ENCODE results near the gene CTXN3. TPM values are rescaled to one million over a fixed set of nuclear protein-coding genes. Genes with fewer than 3 reads are reported as not detected.
A peak's percentile ranks its signal among the peaks of the same experiment; 100 is the strongest.

Gene CTXN3
- total and polyA plus RNA-seq, 3 donors from 2014 or later = 0.24 to 0.26 TPM; not detected in 1

DNA sequence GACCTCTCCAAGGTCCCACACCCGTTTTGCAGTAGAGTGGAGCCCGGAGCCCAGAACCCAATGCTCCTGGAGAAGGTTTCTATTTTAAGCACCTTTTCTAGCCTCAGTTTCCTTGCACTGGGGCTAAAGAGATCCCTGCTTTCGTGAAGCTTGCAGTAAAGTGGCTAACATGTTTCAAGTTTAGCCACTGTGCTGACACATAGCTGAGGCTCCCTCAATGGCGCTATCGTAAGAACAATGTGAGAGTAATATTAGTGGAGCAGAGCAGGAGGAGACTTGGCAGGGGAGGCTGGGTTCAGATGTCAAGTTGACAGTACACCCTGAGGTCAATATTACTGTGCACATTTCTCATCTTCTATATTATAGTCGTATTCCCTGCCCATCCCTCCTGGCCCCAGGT lies 7.9 kb downstream of the CTXN3 start:
- TF ChIP-seq, protein P1, sequence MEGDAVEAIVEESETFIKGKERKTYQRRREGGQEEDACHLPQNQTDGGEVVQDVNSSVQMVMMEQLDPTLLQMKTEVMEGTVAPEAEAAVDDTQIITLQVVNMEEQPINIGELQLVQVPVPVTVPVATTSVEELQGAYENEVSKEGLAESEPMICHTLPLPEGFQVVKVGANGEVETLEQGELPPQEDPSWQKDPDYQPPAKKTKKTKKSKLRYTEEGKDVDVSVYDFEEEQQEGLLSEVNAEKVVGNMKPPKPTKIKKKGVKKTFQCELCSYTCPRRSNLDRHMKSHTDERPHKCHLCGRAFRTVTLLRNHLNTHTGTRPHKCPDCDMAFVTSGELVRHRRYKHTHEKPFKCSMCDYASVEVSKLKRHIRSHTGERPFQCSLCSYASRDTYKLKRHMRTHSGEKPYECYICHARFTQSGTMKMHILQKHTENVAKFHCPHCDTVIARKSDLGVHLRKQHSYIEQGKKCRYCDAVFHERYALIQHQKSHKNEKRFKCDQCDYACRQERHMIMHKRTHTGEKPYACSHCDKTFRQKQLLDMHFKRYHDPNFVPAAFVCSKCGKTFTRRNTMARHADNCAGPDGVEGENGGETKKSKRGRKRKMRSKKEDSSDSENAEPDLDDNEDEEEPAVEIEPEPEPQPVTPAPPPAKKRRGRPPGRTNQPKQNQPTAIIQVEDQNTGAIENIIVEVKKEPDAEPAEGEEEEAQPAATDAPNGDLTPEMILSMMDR (IDR thresholded peaks at IDR 0.05) = no peak
- no peak for TF ChIP-seq POLR2A (IDR thresholded peaks at IDR 0.05)
- Histone ChIP-seq H3K4me3 (no peak overlapping the region), H3K36me3 (ENCODE audit: low read depth, missing control alignments) (no peaks in the 10 kb centered on the region), H3K4me1 (peaks cover 11% of the 10 kb centered on the region), H3K27ac (no peak overlapping the region), H3K27me3 (no peaks in the 10 kb centered on the region), H3K9me3 (no peaks in the 10 kb centered on the region)
- intact Hi-C loops (cut with DNase I; ENCODE audit: low total_unique reads) = no loop called here
- 69% methylated on average over 6 of the region's 6 CpGs for WGBS, 2 donors
- no peak for DNase-seq

DNA sequence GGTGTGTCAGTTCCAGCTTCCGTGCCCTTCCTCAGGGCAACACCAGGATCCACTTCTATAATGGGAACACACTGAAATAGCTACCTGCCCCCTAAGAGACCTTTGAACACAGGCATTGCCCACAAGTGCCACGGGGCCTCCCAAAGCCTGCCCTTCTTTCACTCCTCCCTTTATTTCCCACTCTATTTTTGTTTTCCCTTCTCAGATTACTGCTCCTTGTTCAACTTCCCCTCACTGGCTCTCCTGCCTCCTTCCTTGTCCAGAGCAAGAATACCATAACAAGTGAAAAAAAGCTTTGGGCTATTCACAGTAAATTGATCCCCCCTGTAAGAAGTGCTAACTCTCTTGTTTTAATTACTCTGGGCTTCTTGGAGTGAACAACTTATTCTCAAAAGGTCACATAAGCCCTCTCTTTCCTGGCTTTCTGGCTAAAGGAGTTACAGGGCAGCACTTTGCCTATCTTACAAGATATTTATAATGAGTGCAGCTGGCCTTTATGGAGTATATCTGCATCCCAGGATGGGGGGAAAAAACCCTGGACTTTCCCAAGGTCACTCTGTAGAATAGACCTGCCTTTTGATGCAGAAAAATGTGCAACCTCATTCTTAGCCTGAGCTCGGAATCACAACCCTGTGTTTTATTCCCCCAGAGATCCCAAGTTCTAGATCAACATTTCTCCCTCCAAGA lies 11.3 kb downstream of the CTXN3 start:
- 28 to 58% methylated on average over 3 of the region's 3 CpGs for WGBS, 2 donors
- H3K4me3 ChIP-seq = no peak overlapping the region
- no peaks in the 10 kb centered on the region for H3K9me3 ChIP-seq
- TF ChIP-seq POLR2A (IDR thresholded peaks at IDR 0.05) = no peak
- TF ChIP-seq, protein P1 (IDR thresholded peaks at IDR 0.05) = no peak
- no peaks in the 10 kb centered on the region for H3K27me3 ChIP-seq
- peak overlapping the region; percentile 60 to 65 for H3K27ac ChIP-seq
- peaks cover 20% of the 10 kb centered on the region for H3K4me1 ChIP-seq
- H3K36me3 ChIP-seq (ENCODE audit: low read depth, missing control alignments) = no peaks in the 10 kb centered on the region
- DNase-seq = no peak
- intact Hi-C loops (cut with DNase I; ENCODE audit: low total_unique reads) = no loop called here

DNA sequence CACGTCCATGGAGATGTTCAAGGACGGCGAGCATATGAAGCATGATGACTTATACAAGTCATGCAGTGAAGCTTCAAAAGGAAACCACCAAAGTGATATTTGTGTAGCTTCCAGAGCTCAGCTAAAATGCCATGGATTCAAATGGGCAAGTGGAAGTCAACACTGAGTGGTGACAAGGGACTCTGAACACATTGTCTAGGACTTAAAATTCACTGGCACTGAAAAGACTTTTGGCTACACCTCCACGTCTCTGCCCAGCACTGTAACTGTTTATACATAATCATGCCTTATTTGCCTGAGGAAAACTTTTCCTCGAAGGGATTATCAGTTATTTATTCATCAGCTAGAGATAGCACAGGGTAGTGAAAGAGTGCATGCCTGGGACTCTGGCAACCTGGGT lies 15.2 kb downstream of the CTXN3 start:
- Histone ChIP-seq H3K27me3 (no peaks in the 10 kb centered on the region), H3K27ac (peak overlapping the region; percentile 21 to 81), H3K9me3 (no peaks in the 10 kb centered on the region), H3K4me3 (no peak overlapping the region), H3K36me3 (ENCODE audit: low read depth, missing control alignments) (no peaks in the 10 kb centered on the region), H3K4me1 (peaks cover 41% of the 10 kb centered on the region)
- DNase-seq = no peak
- no peak for TF ChIP-seq POLR2A (IDR thresholded peaks at IDR 0.05)
- TF ChIP-seq, protein P1 (IDR thresholded peaks at IDR 0.05) = no peak
- intact Hi-C loops (cut with DNase I; ENCODE audit: low total_unique reads) = no loop called here
- WGBS, 2 donors = 74 to 80% methylated on average over 5 of the region's 5 CpGs

DNA sequence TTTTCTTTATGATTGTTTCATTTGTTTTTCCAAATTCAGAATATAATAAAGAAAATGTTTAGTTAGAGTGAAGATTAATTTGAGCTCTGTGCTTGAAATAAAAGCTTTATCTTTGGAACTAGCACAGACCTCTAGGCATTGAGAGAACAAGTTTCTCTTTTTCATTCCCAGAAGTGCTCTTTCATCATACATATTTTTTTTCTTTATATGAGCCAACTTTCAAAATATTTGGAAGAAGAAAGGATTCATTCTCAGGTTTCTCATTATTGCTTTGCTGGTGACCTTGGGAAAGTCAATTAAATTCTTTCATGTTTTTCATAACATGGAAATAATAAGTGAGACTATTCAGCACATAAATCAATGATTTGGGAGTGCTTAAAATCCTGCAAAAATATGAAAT lies 16.8 kb downstream of the CTXN3 start:
- no peaks in the 10 kb centered on the region for H3K36me3 ChIP-seq (ENCODE audit: low read depth, missing control alignments)
- DNase-seq = no peak
- no peak overlapping the region for H3K4me3 ChIP-seq
- intact Hi-C loops (cut with DNase I; ENCODE audit: low total_unique reads) = no loop called here
- H3K27ac ChIP-seq = peak overlapping the region in 1 of 2 donors; percentile 81
- peaks cover 30% of the 10 kb centered on the region for H3K4me1 ChIP-seq
- TF ChIP-seq, protein P1 (IDR thresholded peaks at IDR 0.05) = no peak
- TF ChIP-seq POLR2A (IDR thresholded peaks at IDR 0.05) = no peak
- H3K9me3 ChIP-seq = no peaks in the 10 kb centered on the region
- no peaks in the 10 kb centered on the region for H3K27me3 ChIP-seq
